ENCODE measurements around the gene ATAD3B. TPM values are rescaled to one million over a fixed set of nuclear protein-coding genes. Genes with fewer than 3 reads are reported as not detected.
"Not testable (repeated sequence)": the region's sequence is repeated elsewhere in the genome, so short reads cannot be mapped to it uniquely, and the experiment has no call there.

Gene ATAD3B
- polyA plus RNA-seq, 2 donors: 20.7 to 43.3 TPM

- not testable (repeated sequence) for H3K27me3 ChIP-seq (ENCODE audit: control insufficient read depth in 1 of 2, insufficient read depth in 2 of 2, low read length in 2 of 2); H3K9me3 ChIP-seq (ENCODE audit: control insufficient read depth in 2 of 2, insufficient read depth in 1 of 2, low read depth in 1 of 2, low read length in 1 of 2); H3K27ac ChIP-seq (ENCODE audit: low read depth in 2 of 2, low read length in 1 of 2); H3K4me1 ChIP-seq (ENCODE audit: control insufficient read depth in 2 of 2, insufficient read depth in 2 of 2, low read length in 1 of 2); H3K4me3 ChIP-seq (ENCODE audit: low read depth in 1 of 2, low read length in 2 of 2); H3K36me3 ChIP-seq (ENCODE audit: control insufficient read depth in 2 of 2, insufficient read depth in 2 of 2, low read length in 1 of 2)
- 81 to 83% methylated on average over 21 to 22 of the region's 22 CpGs for WGBS, 2 donors
These were observed 20.9 kb upstream of the ATAD3B start for GRCh38 chr1:1450616-1451015.

DNA sequence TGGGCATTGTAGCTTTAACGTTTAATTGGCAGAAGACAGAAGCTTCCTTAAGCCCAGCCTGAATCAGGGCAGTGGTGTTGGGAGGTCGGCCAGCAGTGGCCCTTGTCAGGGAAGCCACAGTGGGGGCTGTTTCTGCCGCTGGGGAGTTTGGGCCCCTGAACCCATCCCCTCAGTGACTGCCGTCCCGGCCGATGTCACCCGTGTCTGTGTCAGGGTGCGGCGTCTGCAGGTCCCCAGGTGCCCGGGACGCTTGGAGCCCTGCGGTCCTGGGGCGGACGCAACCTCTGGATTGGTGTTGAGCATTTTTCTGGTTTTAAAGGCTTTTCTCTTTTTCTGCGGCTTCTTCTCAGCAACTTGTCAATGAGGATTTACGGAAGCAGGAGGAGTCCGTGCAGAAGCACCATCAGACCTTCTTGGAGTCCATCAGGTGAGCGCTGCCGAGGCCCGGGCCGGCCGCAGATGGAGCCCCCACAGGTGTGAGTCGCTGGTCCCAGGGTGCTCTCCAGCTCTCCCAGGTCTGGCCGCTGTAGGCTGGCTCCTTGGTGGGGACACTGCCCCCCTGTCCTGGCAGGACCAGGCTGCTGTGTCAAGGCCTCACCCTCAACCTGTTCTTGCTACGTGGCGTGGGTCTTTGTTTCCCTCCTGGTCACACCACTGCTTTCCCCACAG is 19.7 kb upstream of the ATAD3B start:
- no peaks in the 10 kb centered on the region for H3K4me1 ChIP-seq (ENCODE audit: control insufficient read depth in 2 of 2, insufficient read depth in 2 of 2, low read length in 1 of 2)
- no peak overlapping the region for H3K27ac ChIP-seq (ENCODE audit: low read depth in 2 of 2, low read length in 1 of 2)
- no peaks in the 10 kb centered on the region for H3K9me3 ChIP-seq (ENCODE audit: control insufficient read depth in 2 of 2, insufficient read depth in 1 of 2, low read depth in 1 of 2, low read length in 1 of 2)
- H3K27me3 ChIP-seq (ENCODE audit: control insufficient read depth in 1 of 2, insufficient read depth in 2 of 2, low read length in 2 of 2): no peaks in the 10 kb centered on the region
- 82 to 85% methylated on average over 26 of the region's 26 CpGs for WGBS, 2 donors
- H3K36me3 ChIP-seq (ENCODE audit: control insufficient read depth in 2 of 2, insufficient read depth in 2 of 2, low read length in 1 of 2): no peaks in the 10 kb centered on the region
- H3K4me3 ChIP-seq (ENCODE audit: low read depth in 1 of 2, low read length in 2 of 2): no peak overlapping the region

GRCh38 chr1:1452365-1452739 is 19.2 kb upstream of the ATAD3B start:
- H3K27ac ChIP-seq (ENCODE audit: low read depth in 2 of 2, low read length in 1 of 2); H3K36me3 ChIP-seq (ENCODE audit: control insufficient read depth in 2 of 2, insufficient read depth in 2 of 2, low read length in 1 of 2); H3K4me3 ChIP-seq (ENCODE audit: low read depth in 1 of 2, low read length in 2 of 2); H3K9me3 ChIP-seq (ENCODE audit: control insufficient read depth in 2 of 2, insufficient read depth in 1 of 2, low read depth in 1 of 2, low read length in 1 of 2); H3K4me1 ChIP-seq (ENCODE audit: control insufficient read depth in 2 of 2, insufficient read depth in 2 of 2, low read length in 1 of 2); H3K27me3 ChIP-seq (ENCODE audit: control insufficient read depth in 1 of 2, insufficient read depth in 2 of 2, low read length in 2 of 2): not testable (repeated sequence)
- WGBS, 2 donors: 48 to 56% methylated on average over 8 of the region's 8 CpGs

DNA sequence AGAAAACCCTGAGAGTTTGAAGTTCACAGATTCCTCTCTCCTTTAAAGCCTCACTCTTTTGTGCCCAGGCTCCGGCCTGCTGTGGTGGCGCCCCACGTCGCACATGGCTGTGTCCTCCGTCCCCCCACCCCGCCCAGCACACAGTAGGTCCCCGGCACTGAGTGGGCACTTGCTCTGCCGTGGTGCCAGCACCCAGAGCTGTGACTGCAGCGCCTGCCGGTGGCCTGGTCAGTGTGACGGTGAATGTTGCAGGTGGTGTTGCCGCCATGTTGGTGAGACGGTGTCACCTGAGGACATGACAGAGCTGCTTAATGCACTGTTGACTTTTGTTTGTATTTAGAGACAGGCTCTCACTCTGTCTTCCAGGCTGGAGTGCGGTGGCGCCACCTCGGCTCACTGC is 18.7 kb upstream of the ATAD3B start:
- no peaks in the 10 kb centered on the region for H3K9me3 ChIP-seq (ENCODE audit: control insufficient read depth in 2 of 2, insufficient read depth in 1 of 2, low read depth in 1 of 2, low read length in 1 of 2)
- H3K27ac ChIP-seq (ENCODE audit: low read depth in 2 of 2, low read length in 1 of 2): no peak overlapping the region
- no peaks in the 10 kb centered on the region for H3K4me1 ChIP-seq (ENCODE audit: control insufficient read depth in 2 of 2, insufficient read depth in 2 of 2, low read length in 1 of 2)
- no peaks in the 10 kb centered on the region for H3K27me3 ChIP-seq (ENCODE audit: control insufficient read depth in 1 of 2, insufficient read depth in 2 of 2, low read length in 2 of 2)
- no peak overlapping the region for H3K4me3 ChIP-seq (ENCODE audit: low read depth in 1 of 2, low read length in 2 of 2)
- H3K36me3 ChIP-seq (ENCODE audit: control insufficient read depth in 2 of 2, insufficient read depth in 2 of 2, low read length in 1 of 2): no peaks in the 10 kb centered on the region
- 89 to 93% methylated on average over 16 of the region's 16 CpGs for WGBS, 2 donors

DNA sequence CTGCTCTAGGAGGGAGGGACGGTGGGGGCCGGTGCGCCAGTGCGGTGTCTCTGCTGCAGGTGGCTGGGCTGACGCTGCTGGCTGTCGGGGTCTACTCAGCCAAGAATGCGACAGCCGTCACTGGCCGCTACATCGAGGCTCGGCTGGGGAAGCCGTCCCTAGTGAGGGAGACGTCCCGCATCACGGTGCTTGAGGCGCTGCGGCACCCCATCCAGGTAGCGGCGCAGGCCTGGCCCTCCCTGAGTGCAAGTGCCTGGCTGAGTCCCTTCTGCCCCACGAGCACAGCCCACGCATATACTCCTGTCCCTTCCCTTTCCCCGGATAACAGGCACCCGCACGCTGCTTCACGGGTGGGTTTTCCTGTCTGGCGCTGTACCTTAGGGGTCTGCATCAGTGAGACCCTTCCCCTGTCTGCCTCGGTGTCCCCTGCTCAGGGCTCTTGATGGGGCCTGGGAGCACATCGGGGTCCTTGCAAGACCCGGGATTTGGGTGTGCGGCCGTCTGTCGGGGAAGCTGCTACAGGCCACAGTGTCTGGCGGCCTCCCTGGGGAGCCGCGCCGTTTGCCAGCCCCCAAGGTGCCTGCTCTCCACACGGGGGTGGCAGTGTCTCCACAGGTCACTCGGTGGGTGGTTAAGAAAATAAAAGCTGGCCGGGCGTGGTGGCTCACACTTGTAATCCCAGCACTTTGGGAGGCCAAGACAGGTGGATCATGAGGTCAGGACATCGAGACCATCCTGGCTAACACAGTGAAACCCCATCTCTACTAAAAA is 17.1 kb upstream of the ATAD3B start:
- H3K9me3 ChIP-seq (ENCODE audit: control insufficient read depth in 2 of 2, insufficient read depth in 1 of 2, low read depth in 1 of 2, low read length in 1 of 2); H3K4me1 ChIP-seq (ENCODE audit: control insufficient read depth in 2 of 2, insufficient read depth in 2 of 2, low read length in 1 of 2); H3K27me3 ChIP-seq (ENCODE audit: control insufficient read depth in 1 of 2, insufficient read depth in 2 of 2, low read length in 2 of 2); H3K27ac ChIP-seq (ENCODE audit: low read depth in 2 of 2, low read length in 1 of 2); H3K36me3 ChIP-seq (ENCODE audit: control insufficient read depth in 2 of 2, insufficient read depth in 2 of 2, low read length in 1 of 2); H3K4me3 ChIP-seq (ENCODE audit: low read depth in 1 of 2, low read length in 2 of 2): not testable (repeated sequence)
- WGBS, 2 donors: 79 to 83% methylated on average over 33 to 37 of the region's 41 CpGs

- no peak overlapping the region for H3K4me3 ChIP-seq (ENCODE audit: low read depth in 1 of 2, low read length in 2 of 2)
- H3K27ac ChIP-seq (ENCODE audit: low read depth in 2 of 2, low read length in 1 of 2): no peak overlapping the region
- no peaks in the 10 kb centered on the region for H3K27me3 ChIP-seq (ENCODE audit: control insufficient read depth in 1 of 2, insufficient read depth in 2 of 2, low read length in 2 of 2)
- no peaks in the 10 kb centered on the region for H3K36me3 ChIP-seq (ENCODE audit: control insufficient read depth in 2 of 2, insufficient read depth in 2 of 2, low read length in 1 of 2)
- H3K4me1 ChIP-seq (ENCODE audit: control insufficient read depth in 2 of 2, insufficient read depth in 2 of 2, low read length in 1 of 2): no peaks in the 10 kb centered on the region
- WGBS, 2 donors: 72 to 83% methylated on average over 26 to 30 of the region's 30 CpGs
- H3K9me3 ChIP-seq (ENCODE audit: control insufficient read depth in 2 of 2, insufficient read depth in 1 of 2, low read depth in 1 of 2, low read length in 1 of 2): no peaks in the 10 kb centered on the region
These were observed 16.1 kb upstream of the ATAD3B start for GRCh38 chr1:1455366-1455884.

DNA sequence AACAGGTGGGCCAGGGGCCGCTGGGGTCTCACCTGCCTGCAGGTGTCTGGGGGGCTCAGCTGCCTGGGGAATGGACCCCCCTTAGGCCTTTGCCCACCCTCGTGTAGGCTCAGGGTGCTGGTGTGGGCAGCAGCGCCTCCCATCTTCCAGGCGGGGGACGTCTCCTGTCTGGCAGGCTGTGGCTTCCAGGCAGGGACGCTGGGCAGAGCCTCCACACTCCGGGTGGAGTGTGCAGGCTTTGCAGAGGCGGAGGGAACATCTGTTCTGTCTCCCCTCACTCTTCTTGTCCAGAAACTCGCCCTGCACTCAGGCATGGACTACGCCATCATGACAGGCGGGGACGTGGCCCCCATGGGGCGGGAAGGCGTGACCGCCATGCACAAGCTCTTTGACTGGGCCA is 15.6 kb upstream of the ATAD3B start:
- not testable (repeated sequence) for H3K36me3 ChIP-seq (ENCODE audit: control insufficient read depth in 2 of 2, insufficient read depth in 2 of 2, low read length in 1 of 2); H3K27ac ChIP-seq (ENCODE audit: low read depth in 2 of 2, low read length in 1 of 2); H3K4me3 ChIP-seq (ENCODE audit: low read depth in 1 of 2, low read length in 2 of 2); H3K9me3 ChIP-seq (ENCODE audit: control insufficient read depth in 2 of 2, insufficient read depth in 1 of 2, low read depth in 1 of 2, low read length in 1 of 2); H3K4me1 ChIP-seq (ENCODE audit: control insufficient read depth in 2 of 2, insufficient read depth in 2 of 2, low read length in 1 of 2); H3K27me3 ChIP-seq (ENCODE audit: control insufficient read depth in 1 of 2, insufficient read depth in 2 of 2, low read length in 2 of 2)
- WGBS, 2 donors: 40 to 80% methylated on average over 1 to 4 of the region's 15 CpGs

DNA sequence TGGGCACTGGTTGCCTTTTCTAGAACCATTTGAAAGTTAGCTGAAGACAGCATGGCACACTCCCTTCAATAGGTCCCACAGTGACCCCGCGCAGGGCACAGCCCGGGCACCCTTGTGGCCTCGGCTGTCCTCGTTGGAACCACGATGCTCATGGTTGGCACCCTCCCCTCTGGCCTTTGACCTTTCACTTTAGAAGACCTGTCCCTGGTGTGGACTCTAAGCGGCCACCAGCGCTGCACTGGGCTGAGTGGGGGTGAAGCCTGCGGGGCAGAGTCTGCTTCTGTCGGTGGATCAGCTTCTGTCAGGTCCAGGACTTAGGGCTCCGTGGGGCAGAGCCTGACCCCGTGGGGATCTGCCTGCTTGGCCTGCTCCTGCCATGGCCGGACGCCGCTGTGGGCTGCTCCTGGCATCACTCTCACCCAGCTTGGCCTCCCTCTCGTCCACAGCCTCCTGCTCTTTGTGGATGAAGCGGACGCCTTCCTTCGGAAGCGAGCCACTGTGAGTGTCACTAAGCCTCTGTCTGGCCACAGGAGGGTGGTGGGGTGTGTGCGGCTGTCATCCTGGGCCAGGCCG is 14.8 kb upstream of the ATAD3B start:
- 83 to 88% methylated on average over 16 to 19 of the region's 22 CpGs for WGBS, 2 donors
- not testable (repeated sequence) for H3K36me3 ChIP-seq (ENCODE audit: control insufficient read depth in 2 of 2, insufficient read depth in 2 of 2, low read length in 1 of 2); H3K4me1 ChIP-seq (ENCODE audit: control insufficient read depth in 2 of 2, insufficient read depth in 2 of 2, low read length in 1 of 2); H3K9me3 ChIP-seq (ENCODE audit: control insufficient read depth in 2 of 2, insufficient read depth in 1 of 2, low read depth in 1 of 2, low read length in 1 of 2); H3K27ac ChIP-seq (ENCODE audit: low read depth in 2 of 2, low read length in 1 of 2); H3K27me3 ChIP-seq (ENCODE audit: control insufficient read depth in 1 of 2, insufficient read depth in 2 of 2, low read length in 2 of 2); H3K4me3 ChIP-seq (ENCODE audit: low read depth in 1 of 2, low read length in 2 of 2)

GRCh38 chr1:1459156-1459555 is 12.4 kb upstream of the ATAD3B start:
- WGBS, 2 donors: 90% methylated on average over 11 to 15 of the region's 19 CpGs
- not testable (repeated sequence) for H3K9me3 ChIP-seq (ENCODE audit: control insufficient read depth in 2 of 2, insufficient read depth in 1 of 2, low read depth in 1 of 2, low read length in 1 of 2); H3K4me1 ChIP-seq (ENCODE audit: control insufficient read depth in 2 of 2, insufficient read depth in 2 of 2, low read length in 1 of 2)

GRCh38 chr1:1459711-1460110 is 11.9 kb upstream of the ATAD3B start:
- 90 to 91% methylated on average over 14 of the region's 14 CpGs for WGBS, 2 donors
- not testable (repeated sequence) for H3K27ac ChIP-seq (ENCODE audit: low read depth in 2 of 2, low read length in 1 of 2); H3K9me3 ChIP-seq (ENCODE audit: control insufficient read depth in 2 of 2, insufficient read depth in 1 of 2, low read depth in 1 of 2, low read length in 1 of 2); H3K4me3 ChIP-seq (ENCODE audit: low read depth in 1 of 2, low read length in 2 of 2); H3K36me3 ChIP-seq (ENCODE audit: control insufficient read depth in 2 of 2, insufficient read depth in 2 of 2, low read length in 1 of 2); H3K4me1 ChIP-seq (ENCODE audit: control insufficient read depth in 2 of 2, insufficient read depth in 2 of 2, low read length in 1 of 2); H3K27me3 ChIP-seq (ENCODE audit: control insufficient read depth in 1 of 2, insufficient read depth in 2 of 2, low read length in 2 of 2)

More at GRCh38 chr1:1459156-1459555, 12.4 kb upstream of the ATAD3B start:
- H3K36me3 ChIP-seq (ENCODE audit: control insufficient read depth in 2 of 2, insufficient read depth in 2 of 2, low read length in 1 of 2); H3K27ac ChIP-seq (ENCODE audit: low read depth in 2 of 2, low read length in 1 of 2); H3K27me3 ChIP-seq (ENCODE audit: control insufficient read depth in 1 of 2, insufficient read depth in 2 of 2, low read length in 2 of 2); H3K4me3 ChIP-seq (ENCODE audit: low read depth in 1 of 2, low read length in 2 of 2): not testable (repeated sequence)

Measured in esophagus (tissue), 2 donors.